Neutrophil (primary cell): ENCODE data around the gene MON1A.

Experiments
- H3K27ac ChIP-seq: fragments of 200-600 bp; sonication (generic); 2 replicates; pipeline ENCODE4 v1.5.1; 2016; ENCODE audit warnings: mild to moderate bottlenecking, moderate library complexity
- H3K27me3 ChIP-seq: fragments of 200-600 bp; sonication (generic); 2 replicates; pipeline ENCODE4 v1.6.0; 2016; ENCODE audit warnings: mild to moderate bottlenecking
- H3K36me3 ChIP-seq: fragments of 200-600 bp; sonication (generic); 2 replicates; pipeline ENCODE4 v1.5.1; 2017
- H3K4me1 ChIP-seq, 2 experiments: fragments of 200-600 bp in 1 of 2; sonication (generic) in 1 of 2; 1 replicate in 1 of 2; 2 replicates in 1 of 2; pipeline versions ENCODE4 v1.5.1 to v1.6.1; 2013 to 2016; ENCODE audit warnings: low read depth in 1 of 2, low read length in 1 of 2, mild to moderate bottlenecking in 1 of 2, moderate library complexity in 1 of 2; ENCODE audit not compliant: control insufficient read depth in 1 of 2, insufficient read depth in 1 of 2
- H3K4me3 ChIP-seq, 2 experiments: fragments of 200-600 bp in 1 of 2; sonication (generic) in 1 of 2; 1 replicate in 1 of 2; 2 replicates in 1 of 2; pipeline ENCODE4 v1.5.1; 2013 to 2016; ENCODE audit warnings: low read depth in 1 of 2, low read length in 1 of 2, mild to moderate bottlenecking in 1 of 2, moderate library complexity in 1 of 2
- H3K9me3 ChIP-seq: fragments of 200-600 bp; sonication (generic); 2 replicates; pipeline ENCODE4 v1.5.1; 2016
- CTCF ChIP-seq: fragments of 200-600 bp; sonication (generic); IDR thresholded peaks from 2 replicates; pipeline ENCODE4 v1.5.1; 2016; ENCODE audit warnings: antibody characterized with exemption

The MON1A gene

DNA sequence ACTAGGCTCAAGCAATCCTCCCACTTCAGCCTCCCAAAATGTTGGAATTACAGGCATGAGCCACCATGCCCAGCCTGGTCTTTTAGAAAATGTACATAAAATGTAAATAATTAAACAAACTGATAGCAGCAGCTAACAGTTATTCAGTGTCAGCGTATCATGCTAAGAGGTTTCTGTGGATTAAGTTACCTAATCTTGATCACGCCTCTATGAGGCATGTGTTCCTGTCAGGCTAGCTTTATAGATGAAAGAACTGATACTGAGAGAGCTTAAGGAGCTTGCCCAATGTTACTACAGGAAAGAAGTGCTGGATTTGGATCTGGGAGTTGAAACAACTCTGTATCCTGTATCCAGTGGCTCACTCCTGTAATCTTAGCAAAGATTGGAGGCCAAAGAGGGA is 14.7 kb downstream of the MON1A start:
- Histone ChIP-seq H3K27ac (no peak overlapping the region), H3K4me3 (no peak overlapping the region), H3K27me3 (no peaks in the 10 kb centered on the region), H3K36me3 (peaks cover 12% of the 10 kb centered on the region), H3K4me1 (peaks cover 20 to 21% of the 10 kb centered on the region in 2 experiments), H3K9me3 (no peaks in the 10 kb centered on the region)
- no peak for TF ChIP-seq CTCF

DNA sequence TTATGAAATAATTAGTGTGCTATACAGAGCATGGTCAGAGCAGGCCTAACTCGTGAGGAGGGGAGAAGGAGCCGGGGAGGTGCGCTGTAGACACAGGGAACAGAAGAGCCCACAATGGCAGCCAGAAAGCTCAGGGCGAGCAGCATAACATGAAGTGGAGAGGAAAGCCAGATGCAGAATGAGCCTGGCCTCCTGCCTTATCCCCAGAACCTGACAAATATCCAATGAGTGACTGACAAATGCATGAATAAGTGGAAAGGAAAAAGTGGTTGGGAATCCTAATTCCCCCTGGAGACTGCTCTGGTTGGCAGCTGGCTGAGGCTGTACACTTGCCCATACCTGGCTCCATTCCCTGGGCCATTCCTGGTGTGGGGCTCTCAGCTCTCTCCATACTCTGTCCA is 16.7 kb downstream of the MON1A start:
- H3K27ac ChIP-seq = no peak overlapping the region
- peaks cover 6 to 7% of the 10 kb centered on the region in 2 experiments for H3K4me1 ChIP-seq
- no peak overlapping the region for H3K4me3 ChIP-seq
- TF ChIP-seq CTCF = no peak
- no peaks in the 10 kb centered on the region for H3K9me3 ChIP-seq
- peaks cover 25% of the 10 kb centered on the region for H3K36me3 ChIP-seq
- no peaks in the 10 kb centered on the region for H3K27me3 ChIP-seq

DNA sequence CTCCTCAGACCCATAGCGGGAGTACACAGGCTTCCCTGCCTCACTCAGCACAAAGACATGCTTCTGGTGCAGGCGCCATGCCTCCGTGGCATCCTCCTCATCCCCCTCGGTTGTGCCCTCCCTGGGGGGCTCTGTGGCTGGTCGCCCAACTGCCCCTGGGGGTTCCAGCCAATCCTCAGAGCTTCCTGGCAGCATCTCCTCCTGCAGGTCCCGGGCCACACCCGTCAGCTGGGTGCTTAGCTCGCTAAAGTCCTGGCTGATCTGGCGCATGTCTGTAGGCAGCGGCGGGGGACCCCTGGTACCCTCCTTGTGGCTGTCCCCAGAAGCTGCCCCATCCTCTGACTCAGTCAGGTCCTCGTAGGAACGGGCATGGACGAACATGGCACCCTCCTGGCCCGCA is 18.0 kb downstream of the MON1A start:
- H3K27ac ChIP-seq = no peak overlapping the region
- peaks cover under 1 to 1% of the 10 kb centered on the region in 2 experiments for H3K4me1 ChIP-seq
- H3K4me3 ChIP-seq = no peak overlapping the region
- H3K36me3 ChIP-seq = peaks cover 25% of the 10 kb centered on the region
- H3K9me3 ChIP-seq = no peaks in the 10 kb centered on the region
- no peaks in the 10 kb centered on the region for H3K27me3 ChIP-seq
- TF ChIP-seq CTCF = no peak

- Histone ChIP-seq H3K9me3 (no peaks in the 10 kb centered on the region), H3K36me3 (peaks cover 25% of the 10 kb centered on the region), H3K4me3 (no peak overlapping the region), H3K4me1 (peaks cover 6 to 7% of the 10 kb centered on the region in 2 experiments), H3K27me3 (no peaks in the 10 kb centered on the region), H3K27ac (no peak overlapping the region)
- TF ChIP-seq CTCF = no peak
Measured at GRCh38 chr3:49911124-49911420, 18.5 kb downstream of the MON1A start.

DNA sequence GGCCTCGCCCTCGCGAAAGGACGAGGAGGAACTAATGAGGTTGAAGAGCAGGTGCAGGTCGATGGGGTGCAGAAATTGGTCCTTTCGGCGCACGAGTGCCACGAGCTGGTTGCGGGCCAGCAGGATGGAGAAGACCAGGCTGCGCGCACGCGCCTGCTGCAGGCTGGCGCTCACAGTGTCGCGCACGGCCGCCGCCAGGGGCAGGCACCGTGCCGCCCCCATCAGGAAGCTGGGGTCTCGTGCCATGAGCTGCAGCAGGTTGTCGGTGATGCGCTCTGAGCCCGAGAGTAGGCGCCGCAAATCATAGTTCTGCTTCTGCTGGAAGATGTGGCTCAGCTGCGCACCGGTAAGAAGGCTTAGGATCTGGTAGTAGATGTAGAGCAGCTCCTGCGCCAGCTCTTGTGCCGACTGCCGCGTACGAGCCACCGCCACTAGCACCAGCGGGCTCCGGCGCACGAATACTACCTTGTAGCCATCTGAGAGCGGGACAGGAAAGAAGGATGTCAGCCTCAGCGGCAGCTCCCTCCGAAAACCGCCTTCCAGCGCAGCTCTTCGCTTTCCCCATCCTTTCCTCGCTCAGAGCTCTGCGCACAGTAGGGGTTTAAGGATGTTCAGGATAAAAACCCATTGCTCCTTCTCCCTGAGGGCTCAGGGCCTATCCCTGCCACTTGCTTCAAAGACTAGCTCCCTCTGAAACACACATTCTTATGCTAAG is 19.0 kb downstream of the MON1A start:
- Histone ChIP-seq H3K9me3 (no peaks in the 10 kb centered on the region), H3K4me1 (peaks cover 11 to 12% of the 10 kb centered on the region in 2 experiments), H3K27me3 (no peaks in the 10 kb centered on the region), H3K27ac (no peak overlapping the region), H3K36me3 (peaks cover 25% of the 10 kb centered on the region), H3K4me3 (no peak overlapping the region)
- TF ChIP-seq CTCF = no peak
